ENCODE measurements around the gene OR13G1.

DNA sequence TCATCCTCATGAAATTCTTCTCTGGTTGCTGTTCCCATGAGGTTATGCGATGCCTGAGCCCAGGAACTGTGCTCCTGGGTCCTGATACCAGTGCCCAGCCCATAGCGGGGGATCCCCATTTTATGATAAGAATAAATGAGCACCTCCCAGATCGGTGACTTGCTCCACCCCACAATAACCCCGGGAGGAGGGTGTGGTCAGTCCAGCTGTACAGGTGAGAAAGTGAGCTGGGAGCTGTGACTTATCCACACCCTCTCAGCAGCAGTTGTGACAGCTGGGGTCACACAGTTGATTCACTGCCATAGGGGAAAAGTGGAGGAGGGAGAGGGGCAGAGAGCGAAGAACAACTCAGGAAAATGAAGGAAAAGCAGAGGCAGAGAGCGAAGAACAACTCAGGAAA, 40.8 kb downstream of the OR13G1 start:
- TF ChIP-seq, protein P1, sequence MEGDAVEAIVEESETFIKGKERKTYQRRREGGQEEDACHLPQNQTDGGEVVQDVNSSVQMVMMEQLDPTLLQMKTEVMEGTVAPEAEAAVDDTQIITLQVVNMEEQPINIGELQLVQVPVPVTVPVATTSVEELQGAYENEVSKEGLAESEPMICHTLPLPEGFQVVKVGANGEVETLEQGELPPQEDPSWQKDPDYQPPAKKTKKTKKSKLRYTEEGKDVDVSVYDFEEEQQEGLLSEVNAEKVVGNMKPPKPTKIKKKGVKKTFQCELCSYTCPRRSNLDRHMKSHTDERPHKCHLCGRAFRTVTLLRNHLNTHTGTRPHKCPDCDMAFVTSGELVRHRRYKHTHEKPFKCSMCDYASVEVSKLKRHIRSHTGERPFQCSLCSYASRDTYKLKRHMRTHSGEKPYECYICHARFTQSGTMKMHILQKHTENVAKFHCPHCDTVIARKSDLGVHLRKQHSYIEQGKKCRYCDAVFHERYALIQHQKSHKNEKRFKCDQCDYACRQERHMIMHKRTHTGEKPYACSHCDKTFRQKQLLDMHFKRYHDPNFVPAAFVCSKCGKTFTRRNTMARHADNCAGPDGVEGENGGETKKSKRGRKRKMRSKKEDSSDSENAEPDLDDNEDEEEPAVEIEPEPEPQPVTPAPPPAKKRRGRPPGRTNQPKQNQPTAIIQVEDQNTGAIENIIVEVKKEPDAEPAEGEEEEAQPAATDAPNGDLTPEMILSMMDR (conservative IDR thresholded peaks at IDR 0.05), result no peak
- no peak for TF ChIP-seq EZH2 (IDR thresholded peaks at IDR 0.05; ENCODE audit: low read depth)

All from PC-9 (cell line).